Smooth muscle cell of the brain vasculature (primary cell): ENCODE measurements around the gene UPF3B.
"Not testable (repeated sequence)": the region's sequence is repeated elsewhere in the genome, so short reads cannot be mapped to it uniquely, and the experiment has no call there.

Experiments
- DNase-seq: peaks from one replicate; pipeline ENCODE4 v3.0.0-alpha.2; 2012; ENCODE audit warnings: low read depth, low spot score

The UPF3B gene

DNA sequence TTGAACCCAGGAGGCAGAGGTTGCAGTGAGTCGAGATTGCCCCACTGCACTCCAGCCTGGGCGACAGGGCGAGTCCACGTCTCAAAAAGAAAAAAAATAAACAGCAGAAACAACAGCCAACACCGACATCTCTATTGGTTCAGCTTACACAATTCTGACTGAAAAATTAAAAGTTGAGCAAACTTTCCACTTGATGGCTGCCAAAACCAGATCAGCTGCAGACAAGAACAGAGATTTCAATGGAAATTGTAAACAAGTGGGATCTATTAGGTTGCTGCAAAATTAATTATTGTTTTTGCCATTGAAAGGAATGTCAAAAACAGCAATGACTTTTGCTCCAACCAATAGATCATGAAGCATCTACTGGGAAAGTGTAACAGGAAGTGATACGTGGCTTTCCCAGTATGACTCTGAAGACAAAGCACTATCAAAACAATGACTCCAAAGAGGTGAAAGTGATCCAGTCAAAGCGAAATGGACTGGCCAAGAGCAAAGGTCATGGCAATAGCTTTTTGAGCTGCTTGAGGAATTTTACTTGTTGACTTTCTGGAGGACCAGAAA lies 26.3 kb downstream of the UPF3B start:
- DNase-seq = peak; percentile 15

DNA sequence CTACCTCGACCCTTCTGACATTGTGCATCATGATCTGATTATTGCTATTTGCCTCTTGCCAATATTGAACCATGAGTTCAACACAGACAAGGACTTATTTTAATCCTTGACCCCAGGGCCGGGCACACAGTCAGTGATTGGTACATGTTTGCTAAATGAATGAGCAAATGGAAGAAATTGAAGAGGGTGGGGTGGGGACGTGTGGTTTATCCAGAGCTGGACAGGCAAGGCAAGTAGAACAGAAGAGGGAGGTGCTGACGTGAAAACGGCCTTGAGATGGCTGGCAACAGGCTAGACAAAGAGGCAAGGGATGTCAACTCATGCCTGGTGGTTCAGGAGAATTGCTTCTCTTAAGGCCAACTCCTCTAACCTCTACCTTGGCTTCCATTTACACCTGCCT lies 28.5 kb downstream of the UPF3B start:
- DNase-seq = not testable (repeated sequence)

DNA sequence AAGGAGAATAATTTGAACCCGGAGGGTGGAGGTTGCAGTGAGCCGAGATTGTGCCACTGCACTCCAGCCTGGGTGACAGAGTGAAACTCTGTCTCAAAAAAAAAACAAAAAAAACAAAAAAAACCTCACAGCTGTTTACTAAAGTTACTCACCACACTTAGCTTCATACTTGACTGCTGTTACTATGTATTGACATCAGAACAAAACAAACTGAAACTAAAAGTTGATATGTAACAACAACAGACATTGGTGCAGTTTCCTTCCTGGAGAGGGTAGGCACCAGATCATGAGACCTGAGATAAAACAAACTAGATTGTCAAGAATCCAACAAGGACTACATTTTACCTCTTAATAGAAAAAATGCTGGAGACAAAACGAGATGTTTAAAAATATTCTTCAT lies 31.1 kb downstream of the UPF3B start:
- not testable (repeated sequence) for DNase-seq

DNA sequence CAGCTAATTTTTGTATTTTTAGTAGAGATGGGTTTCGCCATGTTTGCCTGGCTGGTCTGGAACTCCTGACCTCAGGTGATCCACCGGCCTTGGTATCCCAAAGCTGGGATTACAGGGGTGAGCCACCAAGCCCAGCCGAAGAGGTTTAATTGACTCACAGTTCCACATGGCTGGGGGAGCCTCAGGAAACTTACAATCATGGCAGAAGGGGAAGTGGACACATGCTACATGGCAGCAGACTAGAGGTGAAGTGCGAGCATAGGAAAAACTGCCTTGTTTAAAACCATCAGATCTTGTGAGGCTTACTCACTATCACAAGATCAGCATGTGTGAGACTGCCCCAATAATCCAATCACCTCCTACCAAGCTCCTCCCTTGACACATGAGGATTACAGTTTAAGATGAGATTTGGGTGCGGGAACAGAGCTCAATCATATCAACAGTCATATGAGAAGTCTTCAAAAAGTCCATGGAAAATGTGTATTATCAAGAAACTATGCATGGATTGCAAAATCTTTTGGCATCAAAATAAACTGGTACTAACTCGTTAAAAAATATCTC lies 35.6 kb downstream of the UPF3B start:
- DNase-seq = no peak

DNA sequence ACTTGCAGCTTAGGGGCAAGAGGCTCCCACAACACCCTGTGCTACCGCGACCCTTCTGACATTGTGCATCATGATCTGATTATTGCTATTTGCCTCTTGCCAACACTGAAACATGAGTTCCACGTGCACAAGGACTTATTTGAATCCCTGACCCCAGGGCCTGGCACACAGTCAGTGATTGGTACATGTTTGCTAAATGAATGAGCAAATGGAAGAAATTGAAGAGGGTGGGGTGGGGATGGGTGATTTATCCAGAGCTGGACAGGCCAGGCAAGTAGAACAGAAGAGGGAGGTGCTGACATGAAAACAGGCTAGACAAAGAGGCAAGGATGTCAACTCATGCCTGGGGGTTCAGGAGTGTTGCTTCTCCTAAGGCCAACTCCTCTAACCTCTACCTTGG lies 36.5 kb downstream of the UPF3B start:
- no peak for DNase-seq

DNA sequence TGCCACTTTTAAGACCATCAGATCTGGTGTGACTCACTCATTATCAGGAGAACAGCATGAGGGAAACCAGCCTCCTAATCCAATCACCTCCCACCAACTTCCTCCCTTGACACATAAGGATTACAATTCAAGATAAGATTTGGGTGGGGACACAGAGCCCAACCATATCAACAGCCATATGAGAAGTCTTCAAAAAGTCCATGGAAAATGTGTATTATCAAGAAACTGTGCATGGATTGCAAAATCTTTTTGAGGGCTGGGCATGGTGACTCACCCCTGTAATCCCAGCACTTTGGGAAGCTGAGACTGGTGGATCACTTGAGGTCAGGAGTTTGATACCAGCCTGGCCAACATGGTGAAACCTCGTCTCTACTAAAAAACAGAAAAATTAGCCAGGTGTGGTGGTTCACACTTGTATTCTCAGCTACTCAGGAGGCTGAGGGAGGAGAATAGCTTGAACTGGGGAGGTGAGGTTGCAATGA lies 43.5 kb downstream of the UPF3B start:
- DNase-seq = no peak

DNA sequence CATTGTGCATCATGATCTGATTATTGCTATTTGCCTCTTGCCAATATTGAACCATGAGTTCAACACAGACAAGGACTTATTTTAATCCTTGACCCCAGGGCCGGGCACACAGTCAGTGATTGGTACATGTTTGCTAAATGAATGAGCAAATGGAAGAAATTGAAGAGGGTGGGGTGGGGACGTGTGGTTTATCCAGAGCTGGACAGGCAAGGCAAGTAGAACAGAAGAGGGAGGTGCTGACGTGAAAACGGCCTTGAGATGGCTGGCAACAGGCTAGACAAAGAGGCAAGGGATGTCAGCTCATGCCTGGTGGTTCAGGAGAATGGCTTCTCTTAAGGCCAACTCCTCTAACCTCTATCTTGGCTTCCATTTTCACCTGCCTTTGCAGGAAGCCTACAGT lies 44.3 kb downstream of the UPF3B start:
- DNase-seq = not testable (repeated sequence)

DNA sequence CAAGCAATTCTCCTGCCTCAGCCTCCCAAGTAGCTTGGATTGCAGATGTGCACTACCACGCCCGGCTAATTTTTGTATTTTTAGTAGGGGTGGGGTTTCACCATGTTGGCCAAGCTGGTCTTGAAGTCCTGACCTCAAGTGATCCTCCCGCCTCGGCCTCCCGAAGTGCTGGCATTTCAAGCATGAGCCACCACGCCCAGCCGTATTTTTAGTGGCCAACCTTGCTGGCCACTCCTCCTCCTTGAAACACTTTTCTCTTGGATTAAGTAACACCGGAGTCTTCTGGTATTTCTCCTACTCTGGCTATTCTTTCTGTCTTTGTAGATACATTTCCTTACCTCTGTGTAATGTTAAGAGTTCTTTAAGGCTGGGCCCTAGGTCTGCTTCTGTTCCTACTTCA lies 50.2 kb downstream of the UPF3B start:
- DNase-seq = no peak

DNA sequence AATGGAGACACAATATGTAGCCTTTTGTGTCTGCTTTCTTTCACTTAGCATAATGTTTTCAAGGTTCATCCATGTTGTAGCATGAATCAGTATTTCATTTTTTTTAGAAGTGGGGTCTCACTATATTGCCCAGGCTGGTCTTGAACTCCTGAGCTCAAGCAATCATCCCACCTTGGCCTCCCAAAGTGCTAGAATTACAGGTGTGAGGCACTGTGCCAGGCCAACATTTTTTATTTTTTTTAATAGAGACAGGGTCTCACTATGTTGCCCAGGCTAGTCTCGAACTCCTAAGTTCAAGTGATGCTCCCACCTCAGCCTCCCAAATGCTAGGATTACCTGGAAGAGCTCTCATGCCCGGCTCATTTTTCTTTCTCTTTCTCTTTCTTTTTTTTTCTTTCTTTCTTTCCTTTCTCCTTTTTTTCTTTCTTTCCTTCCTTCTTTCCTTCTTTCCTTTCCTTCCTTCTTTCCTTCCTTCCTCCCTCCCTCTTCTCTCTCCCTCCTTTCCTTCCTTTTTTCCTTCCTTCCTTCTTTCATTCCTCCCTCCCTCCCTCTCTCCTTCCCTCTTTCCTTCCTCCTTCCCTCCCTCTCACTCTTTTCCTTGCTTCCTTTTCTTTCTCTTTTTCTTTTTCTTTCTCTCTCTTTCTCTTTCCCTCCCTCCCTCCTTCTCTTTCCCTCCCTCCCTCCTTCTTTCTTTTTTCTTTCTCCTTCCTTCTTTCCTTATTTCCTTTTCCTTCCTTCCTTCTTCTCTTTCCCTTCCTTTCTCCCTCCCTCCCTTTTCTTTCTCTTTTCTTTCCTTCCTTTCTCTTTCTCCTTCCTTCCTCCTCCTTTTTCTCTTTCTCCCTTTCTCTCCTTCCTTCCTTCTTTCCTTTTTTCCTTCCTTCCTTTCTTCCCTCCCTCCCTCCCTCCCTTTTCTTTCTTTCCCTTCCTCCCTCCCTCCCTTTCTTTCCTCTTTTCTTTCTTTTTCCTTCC lies 51.2 kb downstream of the UPF3B start:
- DNase-seq = no peak

DNA sequence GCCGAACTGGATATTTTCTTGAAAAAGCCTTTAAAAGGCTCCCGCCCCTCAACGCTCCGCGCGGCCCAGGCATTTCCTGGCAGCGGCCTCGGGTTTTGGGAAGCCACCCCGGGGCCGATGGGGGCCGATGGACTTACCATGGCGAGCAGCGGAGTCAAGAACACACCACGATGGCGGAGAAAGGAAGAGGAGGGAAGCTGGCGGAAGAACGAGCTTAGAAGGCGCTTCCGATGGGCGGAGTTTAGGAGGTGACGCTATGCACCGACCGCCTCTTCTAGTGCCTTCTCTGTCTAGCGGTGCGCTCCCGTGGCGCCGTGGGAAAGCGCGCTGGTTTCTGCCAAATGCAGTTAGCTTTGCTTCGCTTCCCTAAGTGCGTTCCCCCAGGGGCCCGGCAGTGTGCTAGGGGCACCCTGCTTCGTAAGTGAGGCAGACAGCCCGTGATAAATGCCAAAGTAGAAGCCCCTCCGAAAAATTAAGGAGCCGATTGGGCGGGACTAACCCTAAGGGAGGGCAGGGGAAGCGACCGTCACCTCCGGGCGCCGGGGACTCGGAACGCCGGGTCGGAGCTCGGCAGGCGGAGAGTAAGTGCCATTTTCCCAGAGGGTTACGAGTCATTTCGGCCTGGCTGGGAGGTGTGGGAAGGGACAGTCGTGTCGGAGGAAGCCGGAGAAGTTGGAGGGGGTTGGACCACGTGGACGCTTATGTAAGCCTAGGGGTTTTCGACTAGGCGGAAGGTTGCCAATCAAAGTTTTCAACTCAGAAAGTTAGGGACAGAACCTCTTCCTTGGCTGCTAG lies 61.1 kb downstream of the UPF3B start, which contains the start of gene RPL39:
Gene RPL39, minus strand, starts transcription at position 194 of the 795 bp plus-strand sequence. Its CDS starts 54 bp downstream, at position 140.
- DNase-seq = peak; percentile 68

DNA sequence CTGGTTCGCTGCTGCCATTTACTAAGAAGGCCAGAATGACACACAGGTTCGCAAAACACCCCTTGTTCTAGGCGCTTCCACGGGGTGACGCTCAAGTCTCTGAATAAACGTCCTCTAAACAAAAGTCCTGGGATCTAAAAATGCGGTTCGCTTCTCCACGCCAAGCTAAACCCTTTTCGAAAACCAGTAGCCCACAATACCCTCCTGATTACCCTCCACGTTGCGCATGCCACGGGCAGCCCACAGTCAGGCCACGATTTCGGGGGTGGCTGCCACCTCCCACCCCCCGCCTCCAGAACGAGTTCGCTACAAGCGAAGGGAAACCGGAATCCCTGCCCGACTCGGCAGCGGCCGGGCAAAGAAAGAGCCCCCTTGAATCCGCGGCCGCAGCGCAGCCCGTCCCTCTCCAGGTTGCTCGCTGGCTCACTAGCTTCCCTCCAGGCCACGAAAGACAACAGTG lies 61.8 kb downstream of the UPF3B start:
- no peak for DNase-seq

DNA sequence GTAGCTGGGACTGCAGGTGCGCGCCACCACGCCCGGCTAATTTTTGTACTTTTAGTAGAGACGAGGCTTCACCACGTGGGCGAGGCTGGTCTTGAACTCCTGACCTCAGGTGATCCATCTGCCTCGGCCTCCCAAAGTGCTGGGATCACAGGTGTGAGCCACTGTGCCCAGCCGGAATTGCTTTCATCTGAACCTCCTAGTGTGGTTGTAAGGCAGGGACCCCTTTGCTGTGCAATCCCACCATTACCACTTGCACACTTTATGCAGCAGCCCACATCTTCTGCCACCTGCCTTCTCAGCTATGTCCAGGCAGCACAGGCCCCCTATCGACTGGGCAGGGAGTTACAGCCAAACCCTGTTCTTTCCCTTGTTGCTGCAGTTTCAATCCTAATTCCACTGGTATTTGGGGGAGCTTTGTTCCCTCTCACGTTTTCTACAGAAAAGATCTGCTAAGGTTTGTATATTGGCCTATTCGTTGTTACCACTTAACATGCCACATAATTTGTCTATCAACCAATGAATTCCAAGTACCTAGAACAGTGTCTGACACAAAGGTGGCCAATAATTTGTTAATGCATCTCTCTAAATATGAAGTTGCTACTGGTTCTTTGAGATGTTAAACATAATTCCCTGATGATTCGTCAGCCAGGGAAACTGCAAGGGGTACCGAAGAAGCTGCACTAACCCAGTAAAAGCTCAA lies 67.9 kb downstream of the UPF3B start:
- no peak for DNase-seq
